GM19468 (cell line): ENCODE data around the gene CNPY1.

Experiments
- ATAC-seq: cut with Tn5 transposase; IDR thresholded peaks from one replicate; pipeline ENCODE4 v1.9.1; 2021; ENCODE audit warnings: mild to moderate bottlenecking, moderate library complexity, moderate number of reproducible peaks; ENCODE audit not compliant: unreplicated experiment; ENCODE audit errors: extremely low read depth

CNPY1 gene

DNA sequence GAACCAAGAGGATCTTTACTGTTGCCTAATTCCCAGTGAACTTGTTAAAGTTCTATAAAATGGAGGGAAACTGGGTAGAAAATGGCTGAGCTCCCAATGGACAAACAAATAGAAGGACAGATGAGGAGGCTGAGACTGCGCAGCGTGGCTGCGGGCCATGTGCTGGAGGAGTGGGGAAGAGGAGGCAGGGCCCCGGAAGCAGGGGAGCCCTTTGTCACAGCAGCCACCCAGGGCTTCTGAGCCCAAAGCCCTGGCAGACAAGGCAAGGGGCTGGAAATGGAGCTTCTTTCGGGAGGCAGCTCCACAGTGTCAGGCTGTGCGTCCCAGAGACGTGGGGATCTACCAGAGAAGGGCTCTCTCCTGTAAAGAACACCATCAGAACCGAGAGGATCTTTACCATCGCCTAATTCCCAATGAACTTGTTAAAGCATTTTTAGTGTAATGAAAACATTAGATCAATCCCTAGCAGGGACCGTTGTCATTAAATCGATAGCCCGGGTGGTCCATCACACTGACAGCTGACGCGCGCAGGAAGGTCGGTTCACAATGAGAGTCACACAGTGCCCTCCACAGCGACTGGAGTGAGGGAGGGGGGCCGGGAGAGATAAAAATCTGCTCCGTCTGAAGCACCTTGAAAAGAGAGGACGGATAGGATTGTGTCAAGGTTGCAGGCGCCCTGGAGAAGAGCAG, 14.0 kb upstream of the CNPY1 start:
- no peak for ATAC-seq

DNA sequence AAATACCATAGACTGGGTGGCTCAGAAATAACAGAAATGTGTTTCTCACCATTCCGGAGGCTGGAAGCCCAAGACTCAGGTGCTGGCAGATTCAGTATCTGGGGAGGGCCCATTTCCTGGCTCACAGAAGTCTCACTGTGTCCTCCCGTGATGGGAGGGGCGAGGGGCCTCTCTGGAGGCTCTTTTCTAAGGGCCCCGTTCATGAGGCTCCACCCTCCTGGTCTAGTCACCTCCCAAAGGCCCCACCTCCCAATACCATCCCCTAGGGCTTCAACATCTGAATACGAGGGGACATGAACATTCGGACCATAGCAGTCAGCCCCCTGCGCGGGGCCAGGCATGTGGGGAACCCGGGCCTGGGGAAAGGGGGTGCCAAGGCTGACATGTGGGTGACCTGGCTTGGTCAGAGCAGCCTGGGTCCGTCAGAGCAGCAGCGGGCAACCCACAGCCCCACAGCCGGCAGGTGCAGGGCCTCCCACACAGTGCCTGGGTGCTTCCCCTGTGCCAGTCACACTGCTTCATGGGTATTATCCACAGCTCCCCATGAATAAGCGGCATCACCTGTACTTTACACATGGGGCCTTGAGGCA, 13.3 kb upstream of the CNPY1 start:
- no peak for ATAC-seq

DNA sequence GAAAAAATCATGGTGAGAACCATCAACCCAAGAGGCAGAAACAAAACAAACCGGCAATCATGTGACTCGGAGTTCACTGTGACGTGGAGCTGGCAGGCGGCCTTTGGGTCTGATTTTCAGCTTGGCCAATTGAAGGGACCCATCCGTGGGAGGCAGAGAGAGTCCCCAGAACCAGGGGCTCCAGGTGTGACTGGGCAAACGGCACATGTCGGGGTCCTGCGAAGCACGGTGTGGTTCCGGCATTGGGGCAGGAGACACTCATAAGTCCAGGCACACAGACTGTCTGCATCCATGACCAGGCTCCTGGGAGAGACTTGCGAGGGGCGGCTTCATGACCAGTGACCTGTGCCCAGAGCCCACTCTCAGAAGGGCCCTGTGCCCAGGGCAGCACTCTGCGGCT, 12.6 kb upstream of the CNPY1 start:
- ATAC-seq = no peak

DNA sequence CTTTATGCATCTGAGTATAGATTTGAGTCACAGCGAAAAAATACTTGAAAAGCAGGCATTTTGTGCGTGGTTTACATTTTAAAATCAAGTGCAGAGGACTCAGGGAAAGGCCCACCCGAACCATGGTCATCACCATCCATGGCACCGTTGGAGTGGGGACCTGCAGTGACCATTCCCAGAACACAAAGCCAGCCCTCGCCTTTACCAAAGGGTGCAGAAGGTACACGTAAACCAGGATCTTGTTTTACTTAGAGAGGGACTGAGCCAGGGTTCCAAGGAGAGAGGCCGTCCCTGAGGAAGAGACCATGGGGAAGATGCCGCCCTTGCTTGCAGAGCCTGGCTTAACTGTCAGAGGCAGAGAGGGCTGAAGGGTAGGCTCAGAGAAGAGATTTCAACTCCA, 12.0 kb upstream of the CNPY1 start:
- ATAC-seq = no peak

DNA sequence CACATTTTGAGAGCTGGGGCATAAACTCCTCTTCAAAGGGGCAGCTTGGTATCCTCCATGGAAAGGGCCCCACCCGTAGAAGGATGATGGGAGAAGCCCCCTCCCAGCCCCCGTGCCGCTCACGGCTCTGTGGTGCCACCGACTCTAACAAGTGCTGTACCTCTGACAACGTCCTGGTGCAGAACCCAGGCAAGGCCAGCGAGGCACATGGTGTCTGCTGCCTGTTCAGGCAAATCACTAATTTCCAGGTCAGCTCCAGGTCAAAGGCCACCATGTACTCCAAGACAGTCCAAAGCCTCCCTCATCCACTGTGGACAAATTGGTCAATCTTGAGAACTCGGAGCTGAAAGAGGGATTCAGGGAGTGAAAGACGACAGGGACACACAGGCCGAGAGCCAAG, 11.4 kb upstream of the CNPY1 start:
- no peak for ATAC-seq

DNA sequence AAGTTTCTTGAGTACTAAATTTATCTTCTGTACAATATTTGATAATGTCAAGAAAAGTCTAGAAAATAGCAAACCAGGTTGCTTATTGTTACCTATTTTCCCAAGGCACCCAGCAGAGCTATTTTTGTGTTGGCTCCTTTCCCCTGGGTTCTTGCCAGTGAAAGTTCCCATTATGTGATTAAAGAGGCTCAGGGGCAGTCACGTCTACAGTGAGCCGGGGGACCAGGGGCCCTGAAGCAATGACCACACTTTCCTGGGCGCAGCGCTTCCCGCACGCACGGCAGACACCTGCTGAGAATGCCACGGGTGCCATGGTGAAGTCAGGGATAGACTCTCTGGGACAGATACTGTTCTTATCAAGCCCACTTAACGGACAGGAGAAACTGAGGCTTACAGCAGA, 10.4 kb upstream of the CNPY1 start:
- no peak for ATAC-seq

DNA sequence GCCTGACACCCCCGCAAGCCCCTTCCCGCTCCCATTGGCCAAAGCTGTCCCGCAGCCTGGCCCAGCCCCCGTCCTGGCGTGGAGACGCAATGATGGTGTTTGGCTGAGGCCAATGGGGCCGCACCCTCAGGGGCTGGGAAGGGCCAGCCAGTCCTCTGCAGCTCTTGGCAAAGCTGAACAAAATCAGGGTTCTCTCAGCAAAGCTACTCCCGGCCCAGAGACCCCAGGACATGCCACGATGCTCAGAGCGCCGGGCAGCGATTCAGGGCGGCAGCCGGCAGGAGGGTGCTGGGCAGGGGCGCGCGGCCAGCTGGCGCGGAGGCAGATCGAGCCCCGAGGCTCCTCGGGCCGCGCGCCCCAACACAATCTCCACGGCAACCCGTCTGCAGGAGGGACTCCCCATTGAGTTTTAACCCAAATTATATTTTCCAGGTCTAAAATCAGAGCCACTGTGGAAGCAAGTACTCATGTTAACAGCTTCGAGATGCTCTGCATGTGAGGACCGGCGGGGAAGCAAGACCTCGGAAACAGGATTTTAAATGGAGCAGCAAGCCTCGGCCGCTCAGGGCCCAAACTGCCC, 8.8 kb upstream of the CNPY1 start:
- no peak for ATAC-seq

DNA sequence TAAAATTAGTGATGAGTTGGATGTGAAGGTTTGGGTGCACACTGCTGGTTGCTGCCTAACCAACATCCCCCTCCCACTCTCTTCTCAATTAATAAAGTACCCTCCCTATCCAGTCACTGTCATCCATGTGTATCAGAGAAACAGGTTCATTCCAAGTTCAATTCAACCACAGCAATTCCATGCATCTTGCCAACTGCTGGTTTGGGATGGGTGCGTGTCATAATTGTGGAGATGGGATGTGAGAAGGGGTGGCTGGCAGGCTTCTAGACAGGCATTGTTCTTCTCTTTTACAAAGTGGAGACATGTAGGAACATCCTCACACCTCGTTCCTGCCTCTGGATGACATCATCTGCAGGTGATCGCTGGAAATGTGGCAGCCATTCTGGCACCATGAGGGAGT, 7.5 kb upstream of the CNPY1 start:
- ATAC-seq = no peak

DNA sequence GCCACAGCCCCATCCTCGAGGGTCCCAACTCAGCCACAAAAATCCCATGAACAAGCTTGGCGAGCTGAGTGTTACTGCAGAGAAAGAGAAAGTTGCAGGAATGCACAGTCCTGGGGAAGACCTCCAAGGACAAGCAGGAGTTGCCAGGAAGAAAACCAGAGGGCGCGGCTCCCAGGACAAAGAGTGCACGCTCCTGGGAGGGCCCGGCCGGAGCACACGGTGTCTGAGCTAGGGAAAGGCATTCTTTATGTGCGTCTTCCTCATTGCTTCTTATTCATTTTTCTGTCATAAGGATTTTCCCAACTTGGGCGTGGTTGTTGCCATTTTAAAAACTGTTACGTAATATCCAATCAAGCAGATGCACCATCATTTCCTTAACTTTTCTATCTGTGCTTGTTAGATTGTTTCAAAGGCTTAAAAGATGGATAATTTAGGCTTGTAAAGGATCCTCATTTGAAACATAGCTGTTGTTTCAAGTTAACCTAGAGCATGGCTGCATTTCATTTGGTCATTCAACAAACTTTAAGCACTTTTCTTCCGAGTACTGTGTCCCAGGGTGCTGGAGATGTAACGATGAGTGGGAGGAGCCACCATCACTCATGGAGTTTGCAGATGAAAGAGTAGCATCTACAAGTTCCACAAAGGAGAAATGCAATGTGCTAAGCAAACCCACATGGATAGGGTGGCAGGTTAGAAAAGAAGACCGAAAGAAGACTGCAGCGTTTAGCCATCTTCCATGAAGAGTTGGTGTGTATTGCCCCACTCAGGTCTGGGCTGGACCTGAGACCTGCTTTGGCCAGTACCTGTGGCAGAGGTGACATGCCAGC, 5.6 kb upstream of the CNPY1 start:
- no peak for ATAC-seq

DNA sequence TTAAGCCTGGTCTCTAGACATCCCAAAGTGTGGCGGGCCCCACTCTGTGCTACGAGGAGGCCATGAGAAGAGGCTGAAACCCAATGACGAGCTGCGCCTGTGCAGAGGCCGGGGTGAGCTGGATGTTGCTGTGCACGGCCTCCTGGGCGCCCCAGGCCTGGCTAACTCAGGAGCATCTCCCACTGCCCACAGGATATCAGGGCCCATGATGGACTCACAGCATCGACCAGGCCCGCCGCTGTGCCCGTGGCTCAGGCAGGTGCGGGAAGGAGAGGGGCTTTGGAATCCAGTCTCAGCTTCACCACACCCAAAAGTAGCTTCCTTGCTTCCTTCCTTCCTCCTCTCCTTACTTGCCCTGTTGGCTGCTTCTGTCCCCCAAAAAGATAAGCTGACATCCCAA, 4.6 kb upstream of the CNPY1 start:
- no peak for ATAC-seq

DNA sequence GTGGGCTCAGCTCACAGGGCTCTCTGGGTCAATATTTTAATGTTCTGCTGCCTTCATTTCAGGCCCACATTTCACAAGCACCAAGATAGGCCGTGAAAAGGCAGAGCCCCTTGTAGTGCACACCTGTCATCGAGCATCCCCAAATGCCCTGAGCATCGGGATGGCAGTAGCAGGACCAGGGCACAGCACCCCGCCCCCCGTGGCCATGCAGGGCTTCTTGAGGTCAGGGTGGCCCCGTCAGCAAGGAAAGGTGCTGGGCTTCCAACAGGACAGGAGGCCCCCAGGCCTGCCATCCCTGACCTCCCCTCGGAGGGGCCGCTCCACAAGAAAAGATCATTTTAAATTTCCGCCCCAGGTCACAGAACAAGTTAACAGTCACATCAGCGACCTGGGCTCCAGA, 2.9 kb upstream of the CNPY1 start:
- ATAC-seq = no peak

DNA sequence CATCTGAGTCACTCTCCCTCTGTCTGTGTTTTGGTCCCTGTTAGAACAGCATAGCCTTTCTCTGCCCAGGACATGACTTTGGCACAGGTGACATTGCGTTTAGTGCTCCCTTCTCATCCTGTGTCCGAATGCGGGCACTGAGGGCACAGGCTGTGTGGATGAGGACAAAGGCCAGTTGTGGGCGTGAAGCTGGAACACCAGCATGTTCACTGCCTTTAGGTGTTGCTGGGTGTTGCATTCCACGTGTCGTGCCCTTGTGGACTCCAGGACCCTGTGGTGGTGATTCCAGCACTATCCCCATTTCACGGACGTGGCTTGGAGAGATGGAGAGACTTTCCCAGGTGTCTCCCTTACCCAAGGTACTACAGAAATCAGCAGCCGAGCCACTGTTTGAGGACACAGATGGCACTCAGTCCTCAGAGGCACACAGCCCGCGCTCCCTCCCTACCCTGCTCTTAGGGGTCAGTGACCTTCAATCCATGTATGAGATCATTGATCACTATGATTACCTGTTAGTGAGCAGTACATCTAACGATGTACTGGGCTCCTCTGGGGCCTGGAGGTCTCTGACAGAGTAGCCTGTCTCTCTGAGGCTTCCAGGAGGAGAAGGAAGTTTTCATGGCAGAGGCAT, 917 bp upstream of the CNPY1 start:
- ATAC-seq = no peak

DNA sequence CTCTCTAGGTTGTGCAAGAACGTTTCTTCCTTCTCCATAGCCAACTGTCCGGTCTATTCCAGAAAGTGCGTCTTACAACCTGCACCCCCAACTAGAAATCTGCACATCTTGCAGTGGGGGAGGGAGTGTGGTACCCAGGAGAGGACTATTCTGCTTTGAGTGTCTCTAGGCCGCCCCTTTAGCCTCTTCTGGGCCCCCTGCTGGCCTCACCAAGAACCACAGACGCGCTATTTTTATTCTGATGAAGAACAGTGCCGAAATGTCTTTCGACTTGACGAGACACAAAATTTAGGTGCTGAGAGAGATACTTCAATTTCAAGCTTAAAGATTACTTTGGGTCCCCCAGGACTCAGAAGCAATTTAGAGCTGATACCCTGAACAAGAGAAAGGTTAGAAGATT, 1.0 kb downstream of the CNPY1 start:
- ATAC-seq = no peak

DNA sequence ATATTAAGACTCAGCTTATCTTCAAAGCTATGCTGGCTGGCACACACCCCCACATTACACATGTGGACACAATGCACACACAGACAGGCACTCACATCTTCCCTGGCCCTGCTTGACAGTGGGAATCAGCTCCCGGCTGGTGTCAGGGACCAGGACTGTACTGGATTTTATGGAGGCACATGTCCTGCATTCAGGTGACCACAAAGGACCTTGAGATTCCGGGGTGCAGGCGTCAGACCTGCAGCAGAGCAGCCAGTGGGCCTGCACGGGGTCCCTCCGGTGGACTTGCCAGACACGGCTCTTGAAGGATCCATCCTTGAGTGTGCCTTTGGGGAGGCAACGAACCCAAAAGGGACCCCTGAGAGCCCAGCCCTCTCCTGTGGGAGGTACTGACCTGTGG, 1.9 kb downstream of the CNPY1 start:
- ATAC-seq = no peak

DNA sequence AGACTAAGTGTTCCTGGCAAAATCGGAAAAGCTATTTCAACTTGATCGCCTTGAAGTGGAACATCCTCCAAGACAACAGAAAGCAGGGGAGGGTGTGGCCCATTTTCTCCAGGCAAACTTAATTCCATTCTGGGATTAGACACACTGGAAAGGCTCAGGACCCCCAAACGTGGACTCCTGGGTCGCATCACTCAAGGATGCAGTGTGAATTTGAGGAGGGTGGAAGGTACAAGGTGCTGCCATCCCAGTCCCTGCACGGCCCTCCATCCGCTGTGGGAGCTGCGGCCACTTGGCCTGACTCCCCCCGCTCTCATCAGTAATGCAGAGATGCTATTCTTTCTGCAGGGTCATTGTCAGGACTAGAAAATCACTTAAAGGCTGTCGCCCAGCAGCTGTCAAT, 2.4 kb downstream of the CNPY1 start:
- no peak for ATAC-seq

DNA sequence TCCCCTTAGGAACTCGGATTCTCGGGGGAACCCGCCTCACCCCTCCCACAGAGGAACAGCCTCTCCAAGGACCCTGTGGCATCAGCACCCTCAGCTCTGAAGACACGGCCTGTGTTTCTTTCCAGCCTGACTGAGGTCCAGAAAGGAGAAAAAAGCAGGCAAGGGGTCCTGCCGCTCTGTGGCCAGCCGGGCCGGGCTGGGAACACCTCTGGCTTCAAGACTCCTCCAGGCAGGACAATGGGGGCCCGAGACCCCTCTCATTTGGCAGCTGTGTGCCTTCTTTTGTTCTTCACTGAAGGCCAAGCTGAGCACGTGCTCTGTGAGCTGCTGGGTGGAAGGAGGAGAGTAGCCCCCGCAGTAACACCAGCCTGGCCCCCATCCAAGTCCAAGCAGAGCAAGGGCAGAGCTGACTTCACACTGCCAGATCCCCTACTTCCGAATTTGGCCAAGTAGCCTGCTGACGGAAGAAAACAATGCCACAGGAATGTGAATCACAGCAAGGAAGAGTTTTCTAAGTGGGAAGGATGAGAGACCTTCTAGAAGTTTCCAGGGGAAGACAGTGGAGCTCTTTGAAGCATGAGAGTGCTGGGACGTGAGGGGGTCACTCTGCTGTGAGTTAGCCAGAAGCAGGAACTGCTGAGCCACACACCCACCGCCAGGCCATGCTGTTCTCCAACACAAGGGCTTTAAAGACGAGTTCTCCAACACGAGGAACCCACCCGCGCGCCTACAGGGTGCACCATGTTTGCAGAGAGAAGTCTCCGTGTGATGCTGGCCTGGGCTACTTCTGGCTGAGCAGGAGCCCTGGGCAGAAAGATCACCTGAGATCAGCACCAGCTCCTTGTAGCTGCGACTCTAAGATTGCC, 3.1 kb downstream of the CNPY1 start:
- ATAC-seq = no peak

DNA sequence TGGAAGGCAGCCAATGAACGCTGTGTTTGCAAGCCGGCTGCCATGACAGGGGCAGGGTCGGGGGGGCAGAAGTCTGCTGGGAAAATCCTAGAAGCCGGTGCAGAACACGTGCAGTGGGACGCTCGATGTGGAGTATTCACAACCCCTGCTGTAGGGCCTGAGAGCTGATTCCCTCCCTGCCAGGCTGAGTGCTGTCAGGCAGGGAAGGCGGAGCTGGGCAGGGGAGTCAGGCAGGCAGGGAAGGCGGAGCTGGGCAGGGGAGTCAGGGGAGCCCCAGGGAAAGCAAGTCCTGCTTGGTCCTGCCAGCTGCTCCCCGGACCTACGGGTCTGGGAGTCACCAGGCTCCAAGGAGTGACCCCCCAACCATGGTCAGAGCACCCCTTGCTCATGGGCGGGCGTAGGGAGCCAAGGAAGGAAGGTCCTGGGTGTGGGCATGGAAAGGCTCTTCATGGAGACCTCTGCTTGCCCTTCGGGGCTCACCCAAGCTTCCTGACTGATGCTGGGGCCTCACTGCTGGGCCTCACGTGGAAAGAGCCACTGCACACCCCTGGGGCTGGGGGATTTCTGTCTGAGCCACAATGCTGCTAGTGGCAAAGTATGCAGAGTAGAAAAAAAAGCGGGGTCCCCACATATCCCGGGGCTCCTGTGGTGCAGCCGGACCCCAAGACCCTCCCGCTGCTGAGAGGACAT, 4.2 kb downstream of the CNPY1 start:
- ATAC-seq = no peak

DNA sequence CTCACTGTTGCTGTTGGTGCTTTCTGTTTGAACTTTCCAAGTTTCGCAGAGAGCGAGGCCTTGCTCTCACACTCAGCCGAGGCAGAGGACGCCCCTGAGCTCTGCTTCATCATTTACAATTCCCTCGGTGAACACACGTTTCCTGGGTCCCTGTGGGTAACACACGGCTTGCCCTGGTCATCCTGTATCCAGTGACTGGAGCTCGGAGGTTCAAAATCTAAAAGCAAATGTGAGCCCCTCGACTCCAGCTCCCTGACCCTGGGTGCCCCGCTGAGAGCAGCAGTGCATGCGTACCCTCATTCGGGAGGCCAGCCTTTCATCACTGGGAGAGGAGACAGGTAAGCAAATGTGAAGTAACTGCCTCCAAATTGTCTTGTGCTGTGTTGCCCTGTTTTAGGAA, 5.8 kb downstream of the CNPY1 start:
- ATAC-seq = no peak

DNA sequence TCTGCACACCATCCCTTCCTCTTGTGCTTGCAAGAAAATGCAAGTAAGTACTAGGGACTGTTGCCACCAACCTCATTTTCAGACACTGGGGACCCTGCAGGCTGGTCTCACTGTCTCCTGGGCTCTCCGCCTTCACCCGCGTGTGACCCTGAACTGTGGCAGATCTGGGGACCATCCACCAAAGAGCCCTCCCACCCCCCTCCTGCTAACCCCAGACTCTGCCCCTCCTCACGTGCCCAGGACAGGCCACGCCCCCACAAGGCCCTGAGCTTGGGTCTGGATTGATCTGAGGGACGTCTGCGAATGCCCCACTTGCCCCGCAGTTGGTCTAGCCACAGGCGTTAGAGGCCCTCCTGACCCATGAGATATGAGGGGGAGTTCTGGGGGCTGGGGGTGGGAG, 8.1 kb downstream of the CNPY1 start:
- no peak for ATAC-seq
